ENCODE measurements around the gene UNG.

Gene UNG

DNA sequence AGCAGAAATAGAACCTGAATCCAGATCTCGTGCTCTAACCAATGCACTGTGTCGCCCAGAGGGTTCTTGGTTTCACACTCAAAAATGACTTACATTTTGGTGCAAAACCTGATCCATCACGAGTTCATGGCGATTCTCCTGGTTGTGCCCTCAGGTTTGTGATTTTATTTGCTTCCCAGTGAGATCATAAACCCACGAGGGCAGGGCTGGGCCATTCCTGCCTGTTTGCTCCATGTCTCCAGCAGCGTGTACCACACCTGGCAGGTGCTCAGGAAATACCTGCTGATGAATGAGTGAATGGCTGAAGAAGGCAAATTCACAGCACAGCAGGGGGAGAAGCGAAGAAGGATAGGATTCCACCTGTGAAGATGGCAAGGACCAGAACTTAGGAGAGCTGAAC, 28.4 kb downstream of the UNG start:
- Histone ChIP-seq H3K9me3 (ENCODE audit: low read length) (no peaks in the 10 kb centered on the region), H3K27ac (ENCODE audit: low read depth, low read length) (peak overlapping the region; percentile 59), H3K27me3 (ENCODE audit: control insufficient read depth in 1 of 2, insufficient read depth in 2 of 2, low read length in 2 of 2) (no peaks in the 10 kb centered on the region), H3K4me1 (ENCODE audit: insufficient read depth, low read length) (peaks cover 31% of the 10 kb centered on the region), H3K9ac (ENCODE audit: low read length) (no peak overlapping the region), H3K4me3 (ENCODE audit: low read depth in 1 of 2, low read length in 2 of 2) (no peak overlapping the region), H3K36me3 (ENCODE audit: insufficient read depth, low read length) (no peaks in the 10 kb centered on the region)

DNA sequence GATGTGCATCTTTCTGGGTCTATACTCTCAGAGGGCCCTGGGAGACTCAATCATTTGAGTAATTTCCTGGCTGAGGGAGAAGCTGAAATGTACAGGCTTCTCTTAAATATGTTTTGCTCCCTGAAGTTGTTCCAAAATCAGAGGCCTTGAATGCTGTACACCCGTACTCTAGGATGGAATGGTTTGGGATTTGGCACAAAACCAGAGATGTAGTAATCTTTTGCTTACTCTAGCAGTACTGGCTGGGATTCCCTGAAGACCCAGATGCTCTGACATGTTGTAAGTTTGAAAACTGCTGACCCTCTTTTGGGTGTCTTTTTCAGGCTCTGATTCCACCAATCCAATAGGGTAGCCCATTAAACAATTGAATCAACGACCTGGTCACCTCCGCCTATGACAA, 29.4 kb downstream of the UNG start:
- Histone ChIP-seq H3K4me3 (ENCODE audit: low read depth in 1 of 2, low read length in 2 of 2) (no peak overlapping the region), H3K27me3 (ENCODE audit: control insufficient read depth in 1 of 2, insufficient read depth in 2 of 2, low read length in 2 of 2) (no peaks in the 10 kb centered on the region), H3K36me3 (ENCODE audit: insufficient read depth, low read length) (no peaks in the 10 kb centered on the region), H3K27ac (ENCODE audit: low read depth, low read length) (peak overlapping the region; percentile 52), H3K4me1 (ENCODE audit: insufficient read depth, low read length) (peaks cover 40% of the 10 kb centered on the region), H3K9me3 (ENCODE audit: low read length) (no peaks in the 10 kb centered on the region), H3K9ac (ENCODE audit: low read length) (no peak overlapping the region)

- H3K9ac ChIP-seq (ENCODE audit: low read length) = no peak overlapping the region
- peaks cover 42% of the 10 kb centered on the region for H3K4me1 ChIP-seq (ENCODE audit: insufficient read depth, low read length)
- H3K36me3 ChIP-seq (ENCODE audit: insufficient read depth, low read length) = no peaks in the 10 kb centered on the region
- no peaks in the 10 kb centered on the region for H3K27me3 ChIP-seq (ENCODE audit: control insufficient read depth in 1 of 2, insufficient read depth in 2 of 2, low read length in 2 of 2)
- no peak overlapping the region for H3K4me3 ChIP-seq (ENCODE audit: low read depth in 1 of 2, low read length in 2 of 2)
- H3K9me3 ChIP-seq (ENCODE audit: low read length) = no peaks in the 10 kb centered on the region
- H3K27ac ChIP-seq (ENCODE audit: low read depth, low read length) = no peak overlapping the region
These were observed 30.3 kb downstream of the UNG start for GRCh38 chr12:109127533-109128242.

- no peak overlapping the region for H3K9ac ChIP-seq (ENCODE audit: low read length)
- H3K36me3 ChIP-seq (ENCODE audit: insufficient read depth, low read length) = no peaks in the 10 kb centered on the region
- peak overlapping the region; percentile 77 for H3K27ac ChIP-seq (ENCODE audit: low read depth, low read length)
- no peaks in the 10 kb centered on the region for H3K27me3 ChIP-seq (ENCODE audit: control insufficient read depth in 1 of 2, insufficient read depth in 2 of 2, low read length in 2 of 2)
- H3K9me3 ChIP-seq (ENCODE audit: low read length) = no peaks in the 10 kb centered on the region
- H3K4me1 ChIP-seq (ENCODE audit: insufficient read depth, low read length) = peaks cover 46% of the 10 kb centered on the region
- peak overlapping the region in 1 of 2 donors; percentile 26 for H3K4me3 ChIP-seq (ENCODE audit: low read depth in 1 of 2, low read length in 2 of 2)
These were observed 33.1 kb downstream of the UNG start for GRCh38 chr12:109130297-109131153.

GRCh38 chr12:109131154-109132050, 34.0 kb downstream of the UNG start:
- no peaks in the 10 kb centered on the region for H3K36me3 ChIP-seq (ENCODE audit: insufficient read depth, low read length)
- peak overlapping the region in 1 of 2 donors; percentile 26 for H3K4me3 ChIP-seq (ENCODE audit: low read depth in 1 of 2, low read length in 2 of 2)
- H3K9me3 ChIP-seq (ENCODE audit: low read length) = no peaks in the 10 kb centered on the region
- H3K9ac ChIP-seq (ENCODE audit: low read length) = no peak overlapping the region
- peaks cover 41% of the 10 kb centered on the region for H3K4me1 ChIP-seq (ENCODE audit: insufficient read depth, low read length)
- no peaks in the 10 kb centered on the region for H3K27me3 ChIP-seq (ENCODE audit: control insufficient read depth in 1 of 2, insufficient read depth in 2 of 2, low read length in 2 of 2)
- peak overlapping the region; percentile 77 for H3K27ac ChIP-seq (ENCODE audit: low read depth, low read length)

DNA sequence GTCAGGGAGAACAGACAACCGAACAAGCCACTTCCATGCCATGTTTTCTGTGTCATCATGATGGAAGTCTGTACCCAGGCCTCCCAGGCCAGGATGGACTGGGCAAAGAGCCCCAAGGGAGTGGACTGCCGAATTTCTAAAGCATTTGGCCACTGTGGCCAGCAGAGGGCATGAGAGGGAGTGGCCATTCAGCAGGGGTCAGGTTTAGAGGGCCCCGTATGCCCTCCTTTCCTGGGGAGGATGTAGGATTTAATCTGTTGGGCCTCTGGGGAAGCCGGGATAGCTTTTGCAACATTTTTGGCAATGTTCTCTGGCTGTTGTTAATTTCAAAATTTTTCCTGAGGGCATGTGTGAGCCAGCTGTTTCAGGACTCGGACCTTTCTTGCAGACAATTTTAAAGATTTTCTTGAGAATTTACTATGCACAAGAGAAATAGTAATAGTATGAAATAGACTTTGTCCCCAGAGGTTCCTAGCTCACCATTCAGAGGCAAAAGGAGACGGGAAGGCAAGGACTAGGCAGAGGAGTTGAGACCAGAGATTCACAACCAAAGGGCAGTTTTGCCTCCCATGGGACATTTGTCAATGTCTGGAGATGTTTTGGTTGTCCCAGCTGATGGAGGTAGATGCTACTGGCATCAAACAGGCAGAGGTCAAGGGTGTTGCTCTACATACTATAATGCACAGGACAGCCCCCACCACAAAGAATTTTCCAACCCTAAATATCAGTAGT, 37.0 kb downstream of the UNG start:
- Histone ChIP-seq H3K36me3 (ENCODE audit: insufficient read depth, low read length) (no peaks in the 10 kb centered on the region), H3K9me3 (ENCODE audit: low read length) (no peaks in the 10 kb centered on the region), H3K27ac (ENCODE audit: low read depth, low read length) (peak overlapping the region; percentile 30), H3K27me3 (ENCODE audit: control insufficient read depth in 1 of 2, insufficient read depth in 2 of 2, low read length in 2 of 2) (no peaks in the 10 kb centered on the region), H3K4me1 (ENCODE audit: insufficient read depth, low read length) (peaks cover 36% of the 10 kb centered on the region), H3K9ac (ENCODE audit: low read length) (no peak overlapping the region), H3K4me3 (ENCODE audit: low read depth in 1 of 2, low read length in 2 of 2) (no peak overlapping the region)

DNA sequence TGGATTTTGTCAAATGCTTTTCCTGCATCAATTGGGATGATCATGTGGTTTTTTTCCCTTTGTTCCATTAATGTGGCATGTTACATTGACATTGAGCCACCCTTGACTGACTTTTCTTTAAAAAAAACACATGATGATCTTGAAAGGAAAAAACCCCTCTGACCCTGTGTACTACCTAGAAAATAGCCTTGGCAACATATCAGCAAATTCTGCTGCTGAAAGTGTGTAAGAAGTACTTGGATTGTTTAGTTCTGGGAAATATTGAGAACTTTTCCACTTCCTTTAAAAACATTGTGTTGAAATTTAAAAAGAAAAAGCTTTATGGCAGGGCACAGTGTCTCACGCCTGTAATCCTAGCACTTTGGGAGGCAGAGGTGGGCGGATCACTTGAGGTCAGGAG, 39.7 kb downstream of the UNG start:
- no peak overlapping the region for H3K4me3 ChIP-seq (ENCODE audit: low read depth in 1 of 2, low read length in 2 of 2)
- no peak overlapping the region for H3K27ac ChIP-seq (ENCODE audit: low read depth, low read length)
- H3K9me3 ChIP-seq (ENCODE audit: low read length) = no peaks in the 10 kb centered on the region
- H3K4me1 ChIP-seq (ENCODE audit: insufficient read depth, low read length) = peaks cover 22% of the 10 kb centered on the region
- H3K36me3 ChIP-seq (ENCODE audit: insufficient read depth, low read length) = peaks cover 6% of the 10 kb centered on the region
- H3K9ac ChIP-seq (ENCODE audit: low read length) = no peak overlapping the region
- H3K27me3 ChIP-seq (ENCODE audit: control insufficient read depth in 1 of 2, insufficient read depth in 2 of 2, low read length in 2 of 2) = no peaks in the 10 kb centered on the region

DNA sequence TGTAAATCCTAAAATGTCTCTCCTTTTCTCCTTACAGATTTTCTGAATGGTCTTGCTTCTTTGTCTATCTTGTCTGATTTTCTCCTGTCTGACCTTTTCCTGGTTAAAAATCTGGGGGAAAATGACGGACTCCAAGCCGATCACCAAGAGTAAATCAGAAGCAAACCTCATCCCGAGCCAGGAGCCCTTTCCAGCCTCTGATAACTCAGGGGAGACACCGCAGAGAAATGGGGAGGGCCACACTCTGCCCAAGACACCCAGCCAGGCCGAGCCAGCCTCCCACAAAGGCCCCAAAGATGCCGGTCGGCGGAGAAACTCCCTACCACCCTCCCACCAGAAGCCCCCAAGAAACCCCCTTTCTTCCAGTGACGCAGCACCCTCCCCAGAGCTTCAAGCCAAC, 42.0 kb downstream of the UNG start:
- Histone ChIP-seq H3K27ac (ENCODE audit: low read depth, low read length) (no peak overlapping the region), H3K4me3 (ENCODE audit: low read depth in 1 of 2, low read length in 2 of 2) (no peak overlapping the region), H3K9me3 (ENCODE audit: low read length) (no peaks in the 10 kb centered on the region), H3K27me3 (ENCODE audit: control insufficient read depth in 1 of 2, insufficient read depth in 2 of 2, low read length in 2 of 2) (no peaks in the 10 kb centered on the region), H3K36me3 (ENCODE audit: insufficient read depth, low read length) (peaks cover 6% of the 10 kb centered on the region), H3K9ac (ENCODE audit: low read length) (no peak overlapping the region), H3K4me1 (ENCODE audit: insufficient read depth, low read length) (peaks cover 6% of the 10 kb centered on the region)

DNA sequence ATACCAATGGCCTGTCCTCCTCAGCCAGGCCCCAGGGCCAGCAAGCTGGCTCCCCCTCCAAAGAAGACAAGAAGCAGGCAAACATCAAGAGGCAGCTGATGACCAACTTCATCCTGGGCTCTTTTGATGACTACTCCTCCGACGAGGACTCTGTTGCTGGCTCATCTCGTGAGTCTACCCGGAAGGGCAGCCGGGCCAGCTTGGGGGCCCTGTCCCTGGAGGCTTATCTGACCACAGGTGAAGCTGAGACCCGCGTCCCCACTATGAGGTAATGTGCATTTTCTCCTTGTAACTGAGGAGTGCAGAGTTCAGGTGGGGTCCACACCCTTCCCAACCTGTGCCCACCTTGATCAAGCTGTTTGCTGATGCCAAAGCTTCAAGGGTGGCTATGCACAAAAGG, 42.4 kb downstream of the UNG start:
- H3K9ac ChIP-seq (ENCODE audit: low read length) = no peak overlapping the region
- H3K27me3 ChIP-seq (ENCODE audit: control insufficient read depth in 1 of 2, insufficient read depth in 2 of 2, low read length in 2 of 2) = no peaks in the 10 kb centered on the region
- H3K36me3 ChIP-seq (ENCODE audit: insufficient read depth, low read length) = peaks cover 6% of the 10 kb centered on the region
- no peak overlapping the region for H3K4me3 ChIP-seq (ENCODE audit: low read depth in 1 of 2, low read length in 2 of 2)
- H3K27ac ChIP-seq (ENCODE audit: low read depth, low read length) = no peak overlapping the region
- no peaks in the 10 kb centered on the region for H3K9me3 ChIP-seq (ENCODE audit: low read length)
- peaks cover 2% of the 10 kb centered on the region for H3K4me1 ChIP-seq (ENCODE audit: insufficient read depth, low read length)

DNA sequence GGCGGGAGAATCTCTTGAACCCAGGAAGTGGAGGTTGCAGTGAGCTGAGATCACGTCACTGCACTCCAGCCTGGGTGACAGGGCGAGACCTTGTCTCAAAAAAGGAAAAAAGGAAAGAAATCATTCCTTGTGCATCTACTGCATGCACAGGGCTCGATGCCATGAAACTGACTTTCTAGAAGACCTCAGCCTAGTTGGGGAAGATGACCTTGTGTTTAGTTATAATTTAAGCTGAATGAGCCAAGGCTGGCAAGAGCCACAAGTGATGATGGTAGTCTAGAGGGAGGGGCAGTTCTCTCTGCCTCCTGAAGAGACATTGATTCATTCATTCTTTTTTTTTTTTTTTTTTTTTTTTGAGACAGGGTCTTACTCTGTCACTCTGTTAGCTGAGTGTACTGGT, 43.2 kb downstream of the UNG start:
- no peak overlapping the region for H3K27ac ChIP-seq (ENCODE audit: low read depth, low read length)
- H3K4me1 ChIP-seq (ENCODE audit: insufficient read depth, low read length) = peaks cover 8% of the 10 kb centered on the region
- H3K36me3 ChIP-seq (ENCODE audit: insufficient read depth, low read length) = peaks cover 6% of the 10 kb centered on the region
- H3K9me3 ChIP-seq (ENCODE audit: low read length) = no peaks in the 10 kb centered on the region
- no peak overlapping the region for H3K4me3 ChIP-seq (ENCODE audit: low read depth in 1 of 2, low read length in 2 of 2)
- H3K9ac ChIP-seq (ENCODE audit: low read length) = no peak overlapping the region
- no peaks in the 10 kb centered on the region for H3K27me3 ChIP-seq (ENCODE audit: control insufficient read depth in 1 of 2, insufficient read depth in 2 of 2, low read length in 2 of 2)
